H54 (cell line): ENCODE data around the gene LASP1NB.
"Not testable (repeated sequence)": the region's sequence is repeated elsewhere in the genome, so short reads cannot be mapped to it uniquely, and the experiment has no call there.

ENCODE experiments used
- DNase-seq: peaks from one replicate; pipeline ENCODE4 v3.0.0; 2011; ENCODE audit warnings: low spot score, mixed read lengths; ENCODE audit not compliant: insufficient read length
- FAIRE-seq: peaks from 3 replicates; lab custom pipeline; 2011; peaks lifted over from hg19 to GRCh38; lab: Jason Lieb, UNC
- POLR2A ChIP-seq: IDR thresholded peaks from 2 replicates; pipeline ENCODE4 v1.6.1; 2011; ENCODE audit warnings: low read depth, mild to moderate bottlenecking, low read length

LASP1NB gene

GRCh38 chr17:38943607-38944006 is 18.2 kb downstream of the LASP1NB start:
- TF ChIP-seq POLR2A = no peak
- no peak for DNase-seq
- no peak for FAIRE-seq

DNA sequence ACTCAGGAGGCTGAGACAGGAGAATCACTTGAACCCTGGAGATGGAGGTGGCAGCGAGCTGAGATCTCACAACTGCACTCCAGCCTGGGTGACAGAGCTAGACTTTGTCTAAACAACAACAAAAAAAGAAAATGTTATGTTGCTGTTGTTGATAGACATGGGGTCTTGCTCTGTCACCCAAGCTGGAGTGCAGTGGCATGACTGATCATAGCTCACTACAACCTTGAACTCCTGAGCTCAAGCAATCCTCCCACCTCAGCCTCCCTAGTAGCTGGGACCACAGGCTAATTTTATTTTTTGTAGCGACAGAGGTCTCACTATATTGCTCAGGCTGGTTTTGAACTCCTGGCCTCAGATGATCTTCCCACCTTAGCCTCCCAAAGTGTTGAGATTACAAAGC is 21.8 kb downstream of the LASP1NB start:
- TF ChIP-seq POLR2A = no peak
- FAIRE-seq (no peak), DNase-seq (no peak)

DNA sequence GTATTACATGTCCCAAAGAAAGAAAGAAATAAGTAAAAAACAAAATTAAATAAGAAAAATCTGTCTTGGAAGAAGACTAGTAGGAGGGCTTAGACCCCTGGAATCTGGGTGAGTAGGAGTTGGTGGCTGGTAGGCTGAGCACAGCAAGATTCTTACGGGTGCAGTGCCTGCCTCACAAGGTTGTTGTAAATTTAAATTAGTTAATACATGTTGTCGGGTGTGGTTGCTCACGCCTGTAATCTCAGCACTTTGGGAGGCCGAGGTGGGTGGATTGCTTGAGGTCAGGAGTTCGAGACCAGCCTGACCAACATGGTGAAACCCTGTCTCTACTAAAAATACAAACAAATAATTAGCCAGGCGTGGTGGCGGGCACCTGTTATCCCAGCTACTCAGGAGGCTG is 28.4 kb downstream of the LASP1NB start:
- not testable (repeated sequence) for FAIRE-seq, DNase-seq

GRCh38 chr17:38958326-38958725 is 32.9 kb downstream of the LASP1NB start:
- TF ChIP-seq POLR2A = no peak
- DNase-seq = no peak
- FAIRE-seq = no peak

DNA sequence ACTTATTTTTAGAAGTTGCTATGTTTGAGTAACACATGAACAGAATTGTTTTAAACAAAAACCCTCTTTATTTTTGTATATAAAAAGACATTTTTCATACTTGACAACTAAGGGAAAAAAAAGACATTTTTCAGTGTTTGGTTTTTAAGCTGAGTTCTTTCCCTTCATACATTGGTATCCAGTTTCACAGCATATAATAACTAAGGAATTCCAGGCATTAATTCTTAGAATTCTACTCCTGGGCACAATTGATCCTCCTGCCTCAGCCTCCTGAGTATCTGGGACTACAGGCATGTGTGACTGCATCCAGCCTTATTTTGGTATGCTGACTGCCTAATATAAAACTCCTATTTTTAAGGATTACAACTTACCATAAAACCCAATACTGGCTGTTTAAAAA is 33.3 kb downstream of the LASP1NB start:
- no peak for TF ChIP-seq POLR2A
- DNase-seq = no peak
- FAIRE-seq = peak; percentile 27

GRCh38 chr17:38959508-38959907 is 34.1 kb downstream of the LASP1NB start:
- TF ChIP-seq POLR2A = no peak
- FAIRE-seq (no peak), DNase-seq (no peak)

GRCh38 chr17:38960402-38960801 is 35.0 kb downstream of the LASP1NB start:
- FAIRE-seq (no peak), DNase-seq (no peak)
- TF ChIP-seq POLR2A = no peak

GRCh38 chr17:38961413-38961812 is 36.0 kb downstream of the LASP1NB start:
- FAIRE-seq (peak; percentile 11), DNase-seq (no peak)
- TF ChIP-seq POLR2A = no peak

- FAIRE-seq = no peak
- peak; percentile 39 for TF ChIP-seq POLR2A
- peak; percentile 43 for DNase-seq
These were observed 41.9 kb downstream of the LASP1NB start, which contains the start of gene FBXO47 for GRCh38 chr17:38967290-38967738. FBXO47 (minus strand) TSS chr17:38967403; CDS start chr17:38963025, 4,378 bp downstream.

DNA sequence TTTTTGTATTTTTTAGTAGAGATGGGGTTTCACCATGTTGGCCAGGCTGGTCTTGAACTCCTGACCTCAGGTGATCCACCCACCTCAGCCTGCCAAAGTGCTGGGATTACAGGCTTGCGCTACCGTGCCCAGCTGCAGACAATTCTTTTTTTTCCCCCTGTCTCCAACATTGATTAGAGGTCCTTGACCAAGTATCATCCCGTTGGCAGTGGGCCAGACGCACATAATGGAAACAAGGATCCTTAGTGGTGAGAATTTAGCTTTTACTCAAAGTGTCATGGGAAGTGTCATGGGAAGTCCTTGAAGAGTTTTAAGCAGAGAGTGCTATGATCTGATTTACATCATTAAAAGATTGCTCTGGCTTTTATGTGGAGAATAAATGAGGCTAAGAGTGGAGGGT is 43.9 kb downstream of the LASP1NB start:
- FAIRE-seq = no peak
- no peak for DNase-seq
- no peak for TF ChIP-seq POLR2A

DNA sequence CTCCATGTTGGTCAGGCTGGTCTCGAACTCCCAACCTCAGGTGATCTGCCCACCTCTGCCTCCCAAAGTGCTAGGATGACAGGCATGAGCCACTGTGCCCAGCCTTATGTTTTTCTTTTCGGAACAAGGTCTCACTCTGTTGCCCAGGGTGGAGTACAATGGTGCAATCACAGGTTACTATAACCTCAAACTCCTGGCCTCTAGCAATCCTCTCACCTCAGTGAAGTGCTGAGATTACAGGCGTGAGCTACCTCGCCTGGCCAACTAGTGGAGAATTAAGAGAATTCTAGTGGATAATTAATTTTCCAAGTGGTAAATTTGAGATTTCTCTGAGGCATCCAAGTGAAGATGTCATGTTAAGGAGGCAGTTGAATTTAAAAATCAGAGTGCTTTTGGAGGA is 44.7 kb downstream of the LASP1NB start:
- TF ChIP-seq POLR2A = no peak
- FAIRE-seq (no peak), DNase-seq (no peak)

GRCh38 chr17:38970804-38971203 is 45.4 kb downstream of the LASP1NB start:
- no peak for FAIRE-seq
- no peak for TF ChIP-seq POLR2A
- no peak for DNase-seq

DNA sequence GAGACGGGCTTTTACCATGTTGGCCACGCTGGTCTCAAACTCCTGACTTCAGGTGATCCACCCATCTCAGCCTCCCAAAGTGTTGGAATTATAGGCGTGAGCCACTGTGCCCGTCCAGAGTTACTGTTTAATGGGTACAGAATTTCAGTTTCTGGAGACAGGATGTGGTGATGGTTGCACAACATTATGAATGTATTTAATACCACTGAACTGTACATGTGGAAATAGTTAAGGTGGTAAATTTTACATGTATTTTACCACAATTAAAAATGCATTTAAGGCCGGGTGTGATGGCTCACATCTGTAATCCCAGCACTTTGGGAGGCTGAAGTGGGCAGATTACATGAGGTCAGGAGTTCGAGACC is 50.8 kb downstream of the LASP1NB start:
- not testable (repeated sequence) for FAIRE-seq, DNase-seq

- DNase-seq (no peak), FAIRE-seq (no peak)
- no peak for TF ChIP-seq POLR2A
These were observed 52.8 kb downstream of the LASP1NB start for GRCh38 chr17:38978180-38978579.
